Sigmoid colon (tissue), 7 donors: ENCODE measurements around the gene NEURL1. TPM values are rescaled to one million over a fixed set of nuclear protein-coding genes. Genes with fewer than 3 reads are reported as not detected.

Experiments
- DNase-seq: peaks from one replicate; pipeline ENCODE4 v3.0.0-alpha.2; 2019
- H3K27ac ChIP-seq, 4 donors: fragments of 200-600 bp; sonication (generic); one replicate each; pipeline ENCODE4 v1.5.1; 2016 to 2019; ENCODE audit warnings: mild to moderate bottlenecking in 1 of 4
- H3K27me3 ChIP-seq, 3 donors: fragments of 200-600 bp; sonication (generic); one replicate each; pipeline ENCODE4 v1.5.1; 2019; ENCODE audit warnings: mild to moderate bottlenecking in 1 of 3
- H3K36me3 ChIP-seq, 4 donors: fragments of 200-600 bp; sonication (generic); one replicate each; pipeline ENCODE4 v1.5.1; 2016 to 2019
- H3K4me1 ChIP-seq, 4 donors: fragments of 200-600 bp; sonication (generic); one replicate each; pipeline ENCODE4 v1.5.1; 2017 to 2019
- H3K4me3 ChIP-seq, 4 donors: fragments of 200-600 bp; sonication (generic); one replicate each; pipeline ENCODE4 v1.5.1; 2017 to 2019; ENCODE audit warnings: mild to moderate bottlenecking in 2 of 4, moderate library complexity in 1 of 4
- H3K9me3 ChIP-seq, 4 donors: fragments of 200-600 bp in 3 of 4; sonication (generic) in 3 of 4; one replicate each; pipeline versions ENCODE4 v1.5.1 to v1.6.1; 2013 to 2019
- CTCF ChIP-seq, 4 experiments: fragments of 450-650 bp in 3 of 4; fragments of 200-600 bp in 1 of 4; IDR thresholded peaks; one replicate each; pipeline ENCODE4 v1.5.1; 2016 to 2019; ENCODE audit warnings: antibody characterized with exemption in 4 of 4, mild to moderate bottlenecking in 3 of 4, moderate library complexity in 2 of 4
- EP300 ChIP-seq, 4 donors: sonication (generic); formaldehyde crosslinking; IDR thresholded peaks; one replicate each; pipeline ENCODE4 v1.6.1; 2017; ENCODE audit warnings: antibody characterized with exemption in 4 of 4
- POLR2A ChIP-seq, 2 donors: fragments of 450-650 bp; IDR thresholded peaks; one replicate each; pipeline ENCODE4 v1.6.1; 2016; ENCODE audit warnings: antibody characterized with exemption in 2 of 2, mild to moderate bottlenecking in 2 of 2, moderate library complexity in 2 of 2
- POLR2AphosphoS5 ChIP-seq, 4 donors: sonication (generic); formaldehyde crosslinking; IDR thresholded peaks; one replicate each; pipeline ENCODE4 v1.6.1; 2017; ENCODE audit warnings: antibody characterized with exemption in 4 of 4
- WGBS, 2 donors: extraction: QIAGEN DNeasy Blood & Tissue Kit; methylation state at CpG; one replicate each; pipeline ENCODE4 v1.1.7; 2013; 5-methylcytosine and 5-hydroxymethylcytosine counted together
- intact Hi-C: fragments of 100-400 bp; cut with DNase I; formaldehyde crosslinking; loops from one replicate; pipeline ENCODE4 v1.15.1; 2023
- polyA plus RNA-seq, 3 donors: library from polyadenylated mRNA; stranded (reverse); fragments of 200-250 nt; gene quantifications; one replicate each; pipeline ENCODE4 v1.2.3, GENCODE V29; 2013
- total RNA-seq, 4 donors: library from RNA; depleted of rRNA; stranded (reverse); fragments of >200 nt; gene quantifications; one replicate each; pipeline ENCODE4 v1.1.0, GENCODE V29; 2016
- donor health status: healthy with polysubstance abuse.
- donor health status: Bipolar disorder and iron deficiency.
- donor health status: healthy.

The NEURL1 gene
- total and polyA plus RNA-seq, 7 donors: 0.41 to 54.1 (median 15.3) TPM; not detected in 1

- intact Hi-C loops: no loop called here
- 45 to 75% methylated on average over 1 of the region's 1 CpG for WGBS, 2 donors
- Histone ChIP-seq H3K27me3 (no peaks in the 10 kb centered on the region), H3K36me3 (no peaks in the 10 kb centered on the region), H3K4me1 (peaks cover 0 to 15% (median 12%) of the 10 kb centered on the region in 4 donors), H3K9me3 (no peaks in the 10 kb centered on the region), H3K27ac (no peak overlapping the region), H3K4me3 (no peak overlapping the region)
- DNase-seq: no peak
- TF ChIP-seq CTCF (IDR thresholded peaks at IDR 0.05): no peak
- TF ChIP-seq EP300 (IDR thresholded peaks at IDR 0.05): no peak
- no peak for TF ChIP-seq POLR2A (IDR thresholded peaks at IDR 0.05)
- no peak for TF ChIP-seq POLR2AphosphoS5 (IDR thresholded peaks at IDR 0.05)
Measured at GRCh38 chr10:103546401-103546800, 52.9 kb downstream of the NEURL1 start.

- Histone ChIP-seq H3K27ac (no peak overlapping the region), H3K4me1 (peaks cover 0 to 14% (median 11%) of the 10 kb centered on the region in 4 donors), H3K9me3 (no peaks in the 10 kb centered on the region), H3K36me3 (no peaks in the 10 kb centered on the region), H3K27me3 (no peaks in the 10 kb centered on the region), H3K4me3 (no peak overlapping the region)
- intact Hi-C loops: no loop called here
- whole genome bisulfite sequencing, 2 donors: 88 to 90% methylated on average over 10 of the region's 10 CpGs
- DNase-seq: no peak
- no peak for TF ChIP-seq EP300 (IDR thresholded peaks at IDR 0.05)
- TF ChIP-seq POLR2AphosphoS5 (IDR thresholded peaks at IDR 0.05): no peak
- no peak for TF ChIP-seq CTCF (IDR thresholded peaks at IDR 0.05)
Measured at GRCh38 chr10:103547391-103547946, 54.0 kb downstream of the NEURL1 start.

- no peak overlapping the region for H3K4me3 ChIP-seq
- no peak overlapping the region for H3K27ac ChIP-seq
- peaks cover 0 to 9% (median 6%) of the 10 kb centered on the region in 4 donors for H3K4me1 ChIP-seq
- H3K9me3 ChIP-seq: no peaks in the 10 kb centered on the region
- no peaks in the 10 kb centered on the region for H3K36me3 ChIP-seq
- no peak for DNase-seq
- TF ChIP-seq CTCF (IDR thresholded peaks at IDR 0.05) (no peak), POLR2A (IDR thresholded peaks at IDR 0.05) (no peak), EP300 (IDR thresholded peaks at IDR 0.05) (no peak), POLR2AphosphoS5 (IDR thresholded peaks at IDR 0.05) (no peak)
- H3K27me3 ChIP-seq: no peaks in the 10 kb centered on the region
- WGBS, 2 donors: 92 to 96% methylated on average over 3 of the region's 3 CpGs
- intact Hi-C loops: no loop called here
Measured at GRCh38 chr10:103548006-103548405, 54.5 kb downstream of the NEURL1 start.

GRCh38 chr10:103548581-103549348, 55.3 kb downstream of the NEURL1 start:
- Histone ChIP-seq H3K36me3 (no peaks in the 10 kb centered on the region), H3K27ac (no peak overlapping the region), H3K9me3 (no peaks in the 10 kb centered on the region), H3K27me3 (no peaks in the 10 kb centered on the region), H3K4me1 (peaks cover 0 to 1% (median 0%) of the 10 kb centered on the region in 4 donors), H3K4me3 (no peak overlapping the region)
- WGBS, 2 donors: 30 to 80% methylated on average over 12 of the region's 12 CpGs
- no peak for DNase-seq
- TF ChIP-seq CTCF (IDR thresholded peaks at IDR 0.05): no peak
- TF ChIP-seq EP300 (IDR thresholded peaks at IDR 0.05): no peak
- TF ChIP-seq POLR2AphosphoS5 (IDR thresholded peaks at IDR 0.05): no peak
- intact Hi-C loops: no loop called here
